ENCODE data around the gene MRPL43. TPM values are rescaled to one million over a fixed set of nuclear protein-coding genes. Genes with fewer than 3 reads are reported as not detected.

Gene MRPL43
- total and polyA plus RNA-seq, 9 of the 15 experiments (the other 6 are each of a cell fraction or from before 2014, with no cell fraction given), result 15.1 to 63.7 (median 37.2) TPM

GRCh38 chr10:100986952-100987684 lies at the start of gene MRPL43, which contains the start of gene TWNK (continued):
- TF ChIP-seq TEAD2 (tag; IDR thresholded peaks at IDR 0.05) (no peak), PHF8 (IDR thresholded peaks at IDR 0.05; ENCODE audit: borderline replicate concordance, low read length) (peak; percentile 94), HNRNPL (IDR thresholded peaks at IDR 0.05; ENCODE audit: low read depth, low read length) (no peak), PML (IDR thresholded peaks at IDR 0.05; ENCODE audit: low read length) (peak; percentile 45; the same call in 1 of the 2 replicates), HNRNPLL (IDR thresholded peaks at IDR 0.05; ENCODE audit: low read depth, low read length, poor library complexity, severe bottlenecking) (no peak), UBTF (IDR thresholded peaks at IDR 0.05; ENCODE audit: borderline replicate concordance in 1 of 2, low read depth in 2 of 2, low read length in 2 of 2) (no peak), PHTF2 (CRISPR knock-in tag; IDR thresholded peaks at IDR 0.05) (no peak), JUND (IDR thresholded peaks at IDR 0.05; ENCODE audit: borderline replicate concordance, low read depth, low read length) (no peak), JUND (tag; IDR thresholded peaks at IDR 0.05; ENCODE audit: borderline replicate concordance, low read depth, low read length) (no peak), RBFOX2 (IDR thresholded peaks at IDR 0.05; ENCODE audit: low read depth, low read length) (peak; percentile 86), HDAC3 (IDR thresholded peaks at IDR 0.05; ENCODE audit: borderline replicate concordance, partially characterized antibody) (no peak), XRCC4 (IDR thresholded peaks at IDR 0.05; ENCODE audit: extremely low read depth, insufficient read depth, insufficient read length) (no peak), TGIF2 (CRISPR knock-in tag; IDR thresholded peaks at IDR 0.05) (no peak), MCM5 (IDR thresholded peaks at IDR 0.05; ENCODE audit: low read depth) (no peak), REST (IDR thresholded peaks at IDR 0.05; ENCODE audit: borderline replicate concordance) (no peak), REST (CRISPR knock-in tag; IDR thresholded peaks at IDR 0.05; ENCODE audit: low read depth) (no peak), ESRRA (IDR thresholded peaks at IDR 0.05; ENCODE audit: borderline replicate concordance, low read depth) (0 out of 2 replicates have a peak, but pooled peaks have one; percentile 35), RHOXF2B (CRISPR knock-in tag; conservative IDR thresholded peaks at IDR 0.05) (no peak), HMG20B (CRISPR knock-in tag; IDR thresholded peaks at IDR 0.05) (no peak)
